ENCODE results near the gene TNFRSF4.

The TNFRSF4 gene

GRCh38 chr1:1171161-1171545 is 42.8 kb downstream of the TNFRSF4 start:
- no peak overlapping the region for H3K4me3 ChIP-seq (ENCODE audit: low read length)
- no peak for DNase-seq (ENCODE audit: low read depth)

GRCh38 chr1:1170215-1171091 is 43.5 kb downstream of the TNFRSF4 start:
- DNase-seq (ENCODE audit: low read depth) = no peak
- TF ChIP-seq, protein P1, sequence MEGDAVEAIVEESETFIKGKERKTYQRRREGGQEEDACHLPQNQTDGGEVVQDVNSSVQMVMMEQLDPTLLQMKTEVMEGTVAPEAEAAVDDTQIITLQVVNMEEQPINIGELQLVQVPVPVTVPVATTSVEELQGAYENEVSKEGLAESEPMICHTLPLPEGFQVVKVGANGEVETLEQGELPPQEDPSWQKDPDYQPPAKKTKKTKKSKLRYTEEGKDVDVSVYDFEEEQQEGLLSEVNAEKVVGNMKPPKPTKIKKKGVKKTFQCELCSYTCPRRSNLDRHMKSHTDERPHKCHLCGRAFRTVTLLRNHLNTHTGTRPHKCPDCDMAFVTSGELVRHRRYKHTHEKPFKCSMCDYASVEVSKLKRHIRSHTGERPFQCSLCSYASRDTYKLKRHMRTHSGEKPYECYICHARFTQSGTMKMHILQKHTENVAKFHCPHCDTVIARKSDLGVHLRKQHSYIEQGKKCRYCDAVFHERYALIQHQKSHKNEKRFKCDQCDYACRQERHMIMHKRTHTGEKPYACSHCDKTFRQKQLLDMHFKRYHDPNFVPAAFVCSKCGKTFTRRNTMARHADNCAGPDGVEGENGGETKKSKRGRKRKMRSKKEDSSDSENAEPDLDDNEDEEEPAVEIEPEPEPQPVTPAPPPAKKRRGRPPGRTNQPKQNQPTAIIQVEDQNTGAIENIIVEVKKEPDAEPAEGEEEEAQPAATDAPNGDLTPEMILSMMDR (conservative IDR thresholded peaks at IDR 0.05; ENCODE audit: low read depth, low read length) = no peak
- H3K4me3 ChIP-seq (ENCODE audit: low read length) = no peak overlapping the region

More at GRCh38 chr1:1171161-1171545, 42.8 kb downstream of the TNFRSF4 start:
- TF ChIP-seq, protein P1 (conservative IDR thresholded peaks at IDR 0.05; ENCODE audit: low read depth, low read length) = no peak

- no peak overlapping the region for H3K4me3 ChIP-seq (ENCODE audit: low read length)
- TF ChIP-seq, protein P1 (conservative IDR thresholded peaks at IDR 0.05; ENCODE audit: low read depth, low read length) = no peak
- DNase-seq (ENCODE audit: low read depth) = no peak
These were observed 44.3 kb downstream of the TNFRSF4 start for GRCh38 chr1:1169429-1170214.

DNA sequence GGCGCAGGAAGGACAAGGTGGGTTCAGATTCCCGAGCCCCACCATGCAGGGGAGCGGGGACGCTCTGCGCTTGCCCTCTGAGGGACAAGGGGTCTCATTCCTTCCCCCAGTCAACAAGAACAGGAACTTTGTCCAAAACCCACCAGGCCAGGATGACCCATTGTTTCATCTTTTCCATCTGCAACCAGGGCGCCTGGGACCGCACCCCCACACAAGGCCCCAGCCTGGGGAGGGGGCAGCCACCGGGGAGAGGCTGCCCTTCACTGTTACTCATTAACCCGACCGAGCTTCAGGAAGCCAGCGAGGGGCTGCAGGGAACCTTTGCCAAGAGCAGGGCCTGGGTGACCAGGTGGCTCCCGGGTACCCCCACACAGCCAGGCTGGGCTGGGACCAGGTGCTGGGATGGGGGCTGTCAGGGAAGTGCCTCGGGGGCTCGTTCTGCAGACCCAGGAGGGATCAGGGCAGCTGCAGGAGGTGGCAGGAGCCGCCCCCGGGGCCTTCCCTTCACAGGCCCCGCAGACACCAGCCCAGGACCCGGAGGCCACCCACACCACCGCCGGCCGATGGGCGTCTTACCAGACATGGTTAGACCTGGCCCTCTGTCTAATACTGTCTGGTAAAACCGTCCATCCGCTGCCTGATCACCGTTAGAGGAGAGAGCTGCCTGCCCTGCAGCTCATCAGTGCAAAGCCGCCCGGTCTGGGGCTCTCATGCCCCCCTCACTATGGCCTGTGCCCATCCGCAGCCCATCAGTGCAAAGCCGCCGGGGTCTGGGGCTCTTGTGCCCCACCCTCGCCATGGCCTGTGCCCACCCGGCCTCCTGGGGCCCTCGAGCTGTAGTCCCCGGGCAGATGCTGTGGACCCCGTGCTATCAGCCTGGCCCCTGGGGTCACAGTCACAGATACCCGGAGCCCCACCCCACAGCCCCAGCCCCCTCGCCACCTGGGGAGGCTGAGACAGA is 45.2 kb downstream of the TNFRSF4 start:
- TF ChIP-seq, protein P1 (conservative IDR thresholded peaks at IDR 0.05; ENCODE audit: low read depth, low read length) = no peak
- no peak for DNase-seq (ENCODE audit: low read depth)

GRCh38 chr1:1167841-1168450 is 46.0 kb downstream of the TNFRSF4 start:
- no peak for DNase-seq (ENCODE audit: low read depth)
- TF ChIP-seq, protein P1 (conservative IDR thresholded peaks at IDR 0.05; ENCODE audit: low read depth, low read length) = no peak
- H3K4me3 ChIP-seq (ENCODE audit: low read length) = no peak overlapping the region

More for the DNA sequence above, 45.2 kb downstream of the TNFRSF4 start:
- no peak overlapping the region for H3K4me3 ChIP-seq (ENCODE audit: low read length)

DNA sequence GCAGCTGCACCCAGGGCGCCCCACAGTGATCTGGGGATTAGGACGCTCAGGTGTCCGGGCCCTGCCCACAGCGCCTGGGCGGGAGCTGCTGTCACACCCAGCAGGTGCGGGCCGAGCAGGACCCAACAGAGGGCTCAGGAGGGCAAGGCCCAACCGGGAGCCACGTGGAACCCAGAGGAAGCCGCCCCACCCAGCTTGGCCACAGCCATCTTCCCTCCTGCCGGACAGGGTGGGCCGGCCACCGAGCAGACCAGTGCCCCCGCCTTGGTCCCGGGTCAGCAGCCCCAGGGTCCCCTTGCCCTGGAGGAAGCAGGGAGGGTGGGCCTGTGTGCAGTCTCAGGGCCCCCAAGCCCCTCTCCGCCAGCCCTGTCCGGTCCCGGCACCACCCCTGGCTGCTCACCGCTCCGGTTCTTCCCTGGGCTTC is 46.5 kb downstream of the TNFRSF4 start:
- no peak overlapping the region for H3K4me3 ChIP-seq (ENCODE audit: low read length)
- TF ChIP-seq, protein P1 (conservative IDR thresholded peaks at IDR 0.05; ENCODE audit: low read depth, low read length) = no peak
- DNase-seq (ENCODE audit: low read depth) = no peak

Measured in retinal pigment epithelial cell (primary cell).